Measurements from ENCODE around the gene RGS9BP.

- TF ChIP-seq, protein P1, sequence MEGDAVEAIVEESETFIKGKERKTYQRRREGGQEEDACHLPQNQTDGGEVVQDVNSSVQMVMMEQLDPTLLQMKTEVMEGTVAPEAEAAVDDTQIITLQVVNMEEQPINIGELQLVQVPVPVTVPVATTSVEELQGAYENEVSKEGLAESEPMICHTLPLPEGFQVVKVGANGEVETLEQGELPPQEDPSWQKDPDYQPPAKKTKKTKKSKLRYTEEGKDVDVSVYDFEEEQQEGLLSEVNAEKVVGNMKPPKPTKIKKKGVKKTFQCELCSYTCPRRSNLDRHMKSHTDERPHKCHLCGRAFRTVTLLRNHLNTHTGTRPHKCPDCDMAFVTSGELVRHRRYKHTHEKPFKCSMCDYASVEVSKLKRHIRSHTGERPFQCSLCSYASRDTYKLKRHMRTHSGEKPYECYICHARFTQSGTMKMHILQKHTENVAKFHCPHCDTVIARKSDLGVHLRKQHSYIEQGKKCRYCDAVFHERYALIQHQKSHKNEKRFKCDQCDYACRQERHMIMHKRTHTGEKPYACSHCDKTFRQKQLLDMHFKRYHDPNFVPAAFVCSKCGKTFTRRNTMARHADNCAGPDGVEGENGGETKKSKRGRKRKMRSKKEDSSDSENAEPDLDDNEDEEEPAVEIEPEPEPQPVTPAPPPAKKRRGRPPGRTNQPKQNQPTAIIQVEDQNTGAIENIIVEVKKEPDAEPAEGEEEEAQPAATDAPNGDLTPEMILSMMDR (IDR thresholded peaks at IDR 0.05; ENCODE audit: insufficient read depth, low read length, poor library complexity, severe bottlenecking) = no peak
- TF ChIP-seq EZH2phosphoT487 (conservative IDR thresholded peaks at IDR 0.05; ENCODE audit: low read length) = no peak
Observed at GRCh38 chr19:32651729-32652140, 23.9 kb upstream of the RGS9BP start.

All from SU-DHL-6 (cell line).